HCT116 (cell line): ENCODE results near the gene RNU5D-1. TPM values are rescaled to one million over a fixed set of nuclear protein-coding genes. Genes with fewer than 3 reads are reported as not detected.

Experiments used
- ATAC-seq: fragments of 200-7000 bp; cut with Tn5 transposase; 2 replicates; pipeline ENCODE4 v1.9.1; 2020; ENCODE audit warnings: mild to moderate bottlenecking, moderate library complexity
- BruUV-seq: library from RNA; stranded (reverse); fragments of 400-500 nt; replicated peaks from 2 replicates; lab custom pipeline; 2021; lab: Mats Ljungman, UMichigan
- CTCF ChIA-PET: fragments of 300-600 bp; sonication (Branson Sonifier 250); formaldehyde crosslinking; loops from one replicate; lab custom pipeline; 2021; ENCODE audit warnings: antibody characterized with exemption; lab: Charles Lee
- POLR2A ChIA-PET: fragments of 300-600, 350-600 bp; sonication (Branson Sonifier 250); formaldehyde crosslinking; loops from one replicate; lab custom pipeline; 2021; ENCODE audit warnings: antibody characterized with exemption; lab: Charles Lee
- RAD21 ChIA-PET, 2 experiments: fragments of 300-600 bp; sonication (Branson Sonifier 250); formaldehyde crosslinking; loops; one replicate each; lab custom pipeline; 2023; ENCODE audit warnings: low total read pairs in 2 of 2; ENCODE audit not compliant: uncharacterized antibody in 2 of 2, unreplicated experiment in 2 of 2, low non-redundant PET in 1 of 2; lab: Charles Lee
- DNase-seq: peaks from one replicate; pipeline ENCODE4 v3.0.0-alpha.2; 2010; ENCODE audit warnings: low read depth, low spot score
- H2AFZ ChIP-seq: fragments of 200-600 bp; shearing (Covaris generic), sonication (generic); 2 replicates; pipeline ENCODE4 v1.6.1; 2017; ENCODE audit warnings: low read depth, mixed run types, mixed read lengths, antibody characterized with exemption, low read length; ENCODE audit not compliant: poor library complexity, severe bottlenecking
- H3K27ac ChIP-seq: 2 replicates; pipeline ENCODE4 v1.5.1; 2012; ENCODE audit warnings: low read depth, low read length
- H3K27me3 ChIP-seq: fragments of 200-600 bp; sonication (generic); 2 replicates; pipeline ENCODE4 v1.6.1; 2016; ENCODE audit warnings: mixed run types, low read length, mixed read lengths; ENCODE audit not compliant: insufficient read depth
- H3K36me3 ChIP-seq, 2 experiments: fragments of 200-500 bp in 1 of 2; fragments of 200-600 bp in 1 of 2; sonication (Bioruptor generic) in 1 of 2; sonication (generic) in 1 of 2; 2 replicates each; pipeline versions ENCODE4 v1.5.1 to v1.6.1; 2014 to 2016; ENCODE audit warnings: low read length in 2 of 2, inconsistent platforms in 1 of 2, mixed read lengths in 1 of 2, mixed run types in 1 of 2; ENCODE audit not compliant: insufficient read depth in 2 of 2, control insufficient read depth in 1 of 2
- H3K4me1 ChIP-seq, 2 experiments: fragments of 200-600 bp in 1 of 2; sonication (generic) in 1 of 2; 2 replicates each; pipeline versions ENCODE4 v1.5.1 to v1.6.1; 2012 to 2017; ENCODE audit warnings: low read length in 2 of 2, inconsistent platforms in 1 of 2, mild to moderate bottlenecking in 1 of 2, mixed read lengths in 1 of 2, mixed run types in 1 of 2, moderate library complexity in 1 of 2; ENCODE audit not compliant: insufficient read depth in 2 of 2, control insufficient read depth in 1 of 2
- H3K4me2 ChIP-seq: fragments of 200-600 bp; sonication (generic); 2 replicates; pipeline ENCODE4 v1.6.1; 2017; ENCODE audit warnings: mixed run types, low read length, mixed read lengths
- H3K4me3 ChIP-seq, 2 experiments: fragments of 200-600 bp in 1 of 2; sonication (generic) in 1 of 2; replicated peaks in 1 of 2; 2 replicates each; pipeline ENCODE4 v1.5.1; 2011 to 2016; ENCODE audit warnings: low read length in 2 of 2, control low read depth in 1 of 2, low read depth in 1 of 2, mild to moderate bottlenecking in 1 of 2, mixed read lengths in 1 of 2, mixed run types in 1 of 2
- H3K79me2 ChIP-seq: fragments of 200-600 bp; sonication (generic); 2 replicates; pipeline ENCODE4 v1.6.1; 2017; ENCODE audit warnings: mild to moderate bottlenecking, mixed run types, low read length, moderate library complexity, mixed read lengths; ENCODE audit not compliant: insufficient read depth
- H3K9ac ChIP-seq: fragments of 200-600 bp; sonication (generic); 2 replicates; pipeline ENCODE4 v1.6.1; 2016; ENCODE audit warnings: low read length, mixed read lengths
- H3K9me2 ChIP-seq: fragments of 200-600 bp; sonication (generic), shearing (Covaris generic); 2 replicates; pipeline ENCODE4 v1.6.1; 2017; ENCODE audit warnings: mixed run types, mild to moderate bottlenecking, moderate library complexity; ENCODE audit not compliant: insufficient read depth
- H3K9me3 ChIP-seq, 2 experiments: fragments of 200-500 bp in 1 of 2; fragments of 200-600 bp in 1 of 2; sonication (Bioruptor generic) in 1 of 2; sonication (generic) in 1 of 2; 2 replicates each; pipeline ENCODE4 v1.6.1; 2014 to 2017; ENCODE audit warnings: low read length in 2 of 2, mixed read lengths in 2 of 2, inconsistent platforms in 1 of 2, low read depth in 1 of 2, mild to moderate bottlenecking in 1 of 2, mixed run types in 1 of 2, moderate library complexity in 1 of 2; ENCODE audit not compliant: control insufficient read depth in 1 of 2, insufficient read depth in 1 of 2
- H4K20me1 ChIP-seq: fragments of 200-600 bp; sonication (generic), shearing (Covaris generic); 2 replicates; pipeline ENCODE4 v1.6.1; 2017; ENCODE audit warnings: mixed run types, mild to moderate bottlenecking, moderate library complexity; ENCODE audit not compliant: insufficient read depth
- CBX3 ChIP-seq: IDR thresholded peaks from 2 replicates; pipeline ENCODE4 v1.6.1; 2012; ENCODE audit warnings: low read depth
- CEBPB ChIP-seq: IDR thresholded peaks from 2 replicates; pipeline ENCODE4 v1.6.1; 2012; ENCODE audit warnings: low read depth
- EGR1 ChIP-seq: IDR thresholded peaks from 2 replicates; pipeline ENCODE4 v1.6.1; 2012; ENCODE audit warnings: low read depth
- ELF1 ChIP-seq: IDR thresholded peaks from 2 replicates; pipeline ENCODE4 v1.6.1; 2012; ENCODE audit warnings: low read depth, borderline replicate concordance
- EZH2 ChIP-seq: fragments of 200-600 bp; sonication (generic); IDR thresholded peaks from 2 replicates; pipeline ENCODE4 v1.6.1; 2017; ENCODE audit warnings: antibody characterized with exemption, mixed run types
- EZH2phosphoT487 ChIP-seq: fragments of 200-600 bp; IDR thresholded peaks from 2 replicates; pipeline ENCODE4 v1.6.1; 2018; ENCODE audit warnings: antibody characterized with exemption, borderline replicate concordance
- FOSL1 ChIP-seq: IDR thresholded peaks from 2 replicates; pipeline ENCODE4 v1.6.1; 2012; ENCODE audit warnings: low read depth
- JUND ChIP-seq: IDR thresholded peaks from 2 replicates; pipeline ENCODE4 v1.6.1; 2012
- POLR2A ChIP-seq: IDR thresholded peaks from 2 replicates; pipeline ENCODE4 v1.7.0; 2011; ENCODE audit warnings: borderline replicate concordance; ENCODE audit not compliant: insufficient read depth, insufficient read length; ENCODE audit errors: extremely low read depth
- POLR2AphosphoS5 ChIP-seq: IDR thresholded peaks from 2 replicates; pipeline ENCODE4 v1.6.1; 2011; ENCODE audit warnings: mild to moderate bottlenecking, low read depth, low read length, moderate library complexity
- RAD21 ChIP-seq: IDR thresholded peaks from 2 replicates; pipeline ENCODE4 v1.6.1; 2012; ENCODE audit warnings: low read depth, mild to moderate bottlenecking
- SP1 ChIP-seq: IDR thresholded peaks from 2 replicates; pipeline ENCODE4 v1.6.1; 2012; ENCODE audit warnings: low read depth
- SRF ChIP-seq: IDR thresholded peaks from 2 replicates; pipeline ENCODE4 v1.6.1; 2012; ENCODE audit warnings: low read depth
- YY1 ChIP-seq: IDR thresholded peaks from 2 replicates; pipeline ENCODE4 v1.6.1; 2011; ENCODE audit warnings: low read length, low read depth, moderate library complexity, mild to moderate bottlenecking; ENCODE audit not compliant: insufficient replicate concordance; ENCODE audit errors: extremely low read depth
- ZFX ChIP-seq: fragments of 450-650 bp; IDR thresholded peaks from 2 replicates; pipeline ENCODE4 v1.6.1; 2017
- intact Hi-C: fragments of 100-400 bp; cut with micrococcal nuclease; formaldehyde crosslinking; loops from 2 replicates; pipeline ENCODE4 v1.10.0; 2022
- total RNA-seq: library from RNA; stranded (reverse); gene quantifications from one replicate; pipeline ENCODE4 v1.2.1, GENCODE V29; 2021; ENCODE audit not compliant: unreplicated experiment
- TF ChIP-seq, protein P1 (sequence below): IDR thresholded peaks from 2 replicates; pipeline ENCODE4 v1.6.1; 2012
- TF ChIP-seq, protein P2 (sequence below): IDR thresholded peaks from 2 replicates; pipeline ENCODE4 v1.6.1; 2012; ENCODE audit warnings: low read depth
- TF ChIP-seq, protein P3 (sequence below): IDR thresholded peaks from 2 replicates; pipeline ENCODE4 v1.6.1; 2012

The RNU5D-1 gene
- total RNA-seq, 1 experiment from 2014 or later = not detected

DNA sequence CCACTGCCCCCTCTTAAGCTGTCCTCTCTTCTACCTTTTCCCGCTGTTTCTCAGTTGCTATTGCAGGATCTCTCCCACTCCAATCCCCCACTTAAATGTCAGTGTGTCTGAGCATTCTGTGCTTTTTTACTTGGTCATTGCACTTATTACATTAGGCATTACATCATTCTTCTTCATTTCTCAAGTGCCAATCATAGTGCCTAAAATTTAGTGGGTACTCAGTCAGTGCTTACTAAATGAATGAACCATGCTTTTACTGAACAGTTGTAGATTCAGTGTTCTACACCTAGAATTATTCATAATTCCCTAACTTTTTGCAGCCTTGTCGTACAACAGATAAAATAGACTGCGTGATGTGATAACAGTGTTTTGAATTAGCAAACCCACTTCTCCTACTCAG is 37.1 kb downstream of the RNU5D-1 start:
- Histone ChIP-seq H4K20me1 (no peaks in the 10 kb centered on the region), H3K4me2 (no peak overlapping the region), H3K79me2 (no peaks in the 10 kb centered on the region), H3K9me3 (no peaks in the 10 kb centered on the region), H3K27ac (no peak overlapping the region), H3K27me3 (no peaks in the 10 kb centered on the region), H2AFZ (no peak overlapping the region), H3K9ac (no peak overlapping the region), H3K4me1 (peaks cover 24 to 46% of the 10 kb centered on the region in 2 experiments), H3K4me3 (no peak overlapping the region), H3K36me3 (no peaks in the 10 kb centered on the region), H3K9me2 (no peaks in the 10 kb centered on the region)
- CTCF ChIA-PET = no interaction called here
- POLR2A ChIA-PET = interaction anchor here (6.5 kb wide), 1 partner anchor 27 kb away, joined by 39 read pairs; no protein-coding TSS in a partner anchor
- TF ChIP-seq, protein P1, sequence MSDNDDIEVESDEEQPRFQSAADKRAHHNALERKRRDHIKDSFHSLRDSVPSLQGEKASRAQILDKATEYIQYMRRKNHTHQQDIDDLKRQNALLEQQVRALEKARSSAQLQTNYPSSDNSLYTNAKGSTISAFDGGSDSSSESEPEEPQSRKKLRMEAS = no peak
- TF ChIP-seq EZH2phosphoT487 (no peak), JUND (no peak), POLR2A (no peak), SP1 (no peak), CBX3 (no peak), ELF1 (no peak), CEBPB (peak; percentile 87)
- no TSS peak for BruUV-seq
- no peak for ATAC-seq
- RAD21 ChIA-PET = no interaction called here
- intact Hi-C loops = no loop called here
- DNase-seq = no peak

DNA sequence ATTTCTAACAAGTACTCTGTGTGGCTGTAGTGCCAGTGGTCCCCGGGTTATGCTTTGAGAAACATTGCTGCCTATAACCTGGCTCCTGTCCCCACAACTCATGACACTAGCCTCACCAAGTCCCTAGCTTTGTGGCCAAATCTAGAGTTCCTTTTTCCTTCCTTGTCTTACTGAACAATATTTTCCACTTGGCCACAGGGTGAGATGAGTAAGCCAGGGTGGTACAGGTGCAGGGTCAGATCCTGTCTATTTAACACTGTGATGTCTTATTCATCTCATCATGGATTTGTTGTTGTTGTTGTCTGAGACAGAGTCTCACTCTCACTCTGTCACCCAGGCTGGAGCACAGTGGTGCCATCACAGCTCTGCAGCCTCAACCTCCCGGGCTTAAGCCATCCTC is 37.8 kb downstream of the RNU5D-1 start:
- no peak overlapping the region for H3K4me3 ChIP-seq
- CTCF ChIA-PET = no interaction called here
- H3K9me3 ChIP-seq = no peaks in the 10 kb centered on the region
- H3K27me3 ChIP-seq = no peaks in the 10 kb centered on the region
- no peak overlapping the region for H2AFZ ChIP-seq
- ATAC-seq (no peak; the same call in 1 of the 2 replicates), DNase-seq (no peak)
- H3K36me3 ChIP-seq = no peaks in the 10 kb centered on the region
- H3K4me2 ChIP-seq = peak overlapping the region; percentile 29
- no peaks in the 10 kb centered on the region for H3K9me2 ChIP-seq
- intact Hi-C loops = no loop called here
- peaks cover 31 to 53% of the 10 kb centered on the region in 2 experiments for H3K4me1 ChIP-seq
- H4K20me1 ChIP-seq = no peaks in the 10 kb centered on the region
- POLR2A ChIA-PET = interaction anchor here (6.5 kb wide), 1 partner anchor 28 kb away, joined by 39 read pairs; no protein-coding TSS in a partner anchor
- no peaks in the 10 kb centered on the region for H3K79me2 ChIP-seq
- BruUV-seq = no TSS peak
- H3K9ac ChIP-seq = no peak overlapping the region
- RAD21 ChIA-PET = no interaction called here
- no peak overlapping the region for H3K27ac ChIP-seq
- TF ChIP-seq, protein P2, sequence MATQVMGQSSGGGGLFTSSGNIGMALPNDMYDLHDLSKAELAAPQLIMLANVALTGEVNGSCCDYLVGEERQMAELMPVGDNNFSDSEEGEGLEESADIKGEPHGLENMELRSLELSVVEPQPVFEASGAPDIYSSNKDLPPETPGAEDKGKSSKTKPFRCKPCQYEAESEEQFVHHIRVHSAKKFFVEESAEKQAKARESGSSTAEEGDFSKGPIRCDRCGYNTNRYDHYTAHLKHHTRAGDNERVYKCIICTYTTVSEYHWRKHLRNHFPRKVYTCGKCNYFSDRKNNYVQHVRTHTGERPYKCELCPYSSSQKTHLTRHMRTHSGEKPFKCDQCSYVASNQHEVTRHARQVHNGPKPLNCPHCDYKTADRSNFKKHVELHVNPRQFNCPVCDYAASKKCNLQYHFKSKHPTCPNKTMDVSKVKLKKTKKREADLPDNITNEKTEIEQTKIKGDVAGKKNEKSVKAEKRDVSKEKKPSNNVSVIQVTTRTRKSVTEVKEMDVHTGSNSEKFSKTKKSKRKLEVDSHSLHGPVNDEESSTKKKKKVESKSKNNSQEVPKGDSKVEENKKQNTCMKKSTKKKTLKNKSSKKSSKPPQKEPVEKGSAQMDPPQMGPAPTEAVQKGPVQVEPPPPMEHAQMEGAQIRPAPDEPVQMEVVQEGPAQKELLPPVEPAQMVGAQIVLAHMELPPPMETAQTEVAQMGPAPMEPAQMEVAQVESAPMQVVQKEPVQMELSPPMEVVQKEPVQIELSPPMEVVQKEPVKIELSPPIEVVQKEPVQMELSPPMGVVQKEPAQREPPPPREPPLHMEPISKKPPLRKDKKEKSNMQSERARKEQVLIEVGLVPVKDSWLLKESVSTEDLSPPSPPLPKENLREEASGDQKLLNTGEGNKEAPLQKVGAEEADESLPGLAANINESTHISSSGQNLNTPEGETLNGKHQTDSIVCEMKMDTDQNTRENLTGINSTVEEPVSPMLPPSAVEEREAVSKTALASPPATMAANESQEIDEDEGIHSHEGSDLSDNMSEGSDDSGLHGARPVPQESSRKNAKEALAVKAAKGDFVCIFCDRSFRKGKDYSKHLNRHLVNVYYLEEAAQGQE = no peak
- no peak for TF ChIP-seq POLR2A
- no peak for TF ChIP-seq ZFX
- 0 out of 2 replicates have a peak, but pooled peaks have one; percentile 30 for TF ChIP-seq CEBPB
- peak; percentile 88 for TF ChIP-seq FOSL1
- peak; percentile 82; the same call in 1 of the 2 replicates for TF ChIP-seq CBX3
- no peak for TF ChIP-seq YY1
- peak; percentile 90 for TF ChIP-seq JUND
- peak; percentile 74; the same call in 1 of the 2 replicates for TF ChIP-seq SRF
- 0 out of 2 replicates have a peak, but pooled peaks have one; percentile 16 for TF ChIP-seq EGR1
- no peak for TF ChIP-seq EZH2
- TF ChIP-seq, protein P3, sequence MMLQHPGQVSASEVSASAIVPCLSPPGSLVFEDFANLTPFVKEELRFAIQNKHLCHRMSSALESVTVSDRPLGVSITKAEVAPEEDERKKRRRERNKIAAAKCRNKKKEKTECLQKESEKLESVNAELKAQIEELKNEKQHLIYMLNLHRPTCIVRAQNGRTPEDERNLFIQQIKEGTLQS = no peak
- TF ChIP-seq POLR2AphosphoS5 = peak; percentile 60; the same call in 1 of the 2 replicates
- no peak for TF ChIP-seq ELF1
- no peak for TF ChIP-seq RAD21
- TF ChIP-seq SP1 = peak; percentile 89
